NCI-H1048 (cell line): Measurements from ENCODE around the gene ZFYVE1.
"Not testable (repeated sequence)": the region's sequence is repeated elsewhere in the genome, so short reads cannot be mapped to it uniquely, and the experiment has no call there.

Experiments
- DNase-seq: peaks from one replicate; lab custom pipeline; 2025; lab: John Stamatoyannopoulos, UW

The ZFYVE1 gene

GRCh38 chr14:73026845-73027542 lies at the start of gene ZFYVE1:
ZFYVE1 (minus strand) TSS chr14:73027106; CDS start chr14:73024508, 2,598 bp downstream.
- DNase-seq: peak; percentile 94

- no peak for DNase-seq
Observed at GRCh38 chr14:73069585-73069984, 42.7 kb upstream of the ZFYVE1 start.

GRCh38 chr14:73058922-73059673 lies 32.2 kb upstream of the ZFYVE1 start:
- no peak for DNase-seq

- peak; percentile 89 for DNase-seq
Observed at GRCh38 chr14:73058224-73058921, 31.5 kb upstream of the ZFYVE1 start, which contains the start of gene RBM25. RBM25 (plus strand) TSS chr14:73058534; CDS start chr14:73071642, 13,108 bp downstream.

- DNase-seq: no peak
Observed at GRCh38 chr14:73057944-73058223, 31.0 kb upstream of the ZFYVE1 start.

GRCh38 chr14:73055251-73055650 lies 28.3 kb upstream of the ZFYVE1 start:
- no peak for DNase-seq

GRCh38 chr14:73049428-73049827 lies 22.5 kb upstream of the ZFYVE1 start:
- DNase-seq: no peak

- DNase-seq: no peak
Observed at GRCh38 chr14:73047808-73048207, 20.9 kb upstream of the ZFYVE1 start.

- not testable (repeated sequence) for DNase-seq
Observed at GRCh38 chr14:73036706-73037450, 10.0 kb upstream of the ZFYVE1 start.

- no peak for DNase-seq
Observed at GRCh38 chr14:73027984-73028383, 1.1 kb upstream of the ZFYVE1 start.

- no peak for DNase-seq
Observed at GRCh38 chr14:73027546-73027945, 640 bp upstream of the ZFYVE1 start.

GRCh38 chr14:73026243-73026844 lies 562 bp downstream of the ZFYVE1 start:
- DNase-seq: no peak

- DNase-seq: no peak
Observed at GRCh38 chr14:73025544-73025943, 1.4 kb downstream of the ZFYVE1 start.

GRCh38 chr14:73022051-73022450 lies 4.9 kb downstream of the ZFYVE1 start:
- no peak for DNase-seq

GRCh38 chr14:73016011-73016410 lies 10.9 kb downstream of the ZFYVE1 start:
- DNase-seq: not testable (repeated sequence)

GRCh38 chr14:73015552-73015951 lies 11.4 kb downstream of the ZFYVE1 start:
- DNase-seq: not testable (repeated sequence)

GRCh38 chr14:73014105-73014504 lies 12.8 kb downstream of the ZFYVE1 start:
- DNase-seq: no peak

- not testable (repeated sequence) for DNase-seq
Observed at GRCh38 chr14:73011189-73011588, 15.7 kb downstream of the ZFYVE1 start.

GRCh38 chr14:73008501-73008900 lies 18.4 kb downstream of the ZFYVE1 start:
- no peak for DNase-seq

GRCh38 chr14:73007835-73008234 lies 19.1 kb downstream of the ZFYVE1 start:
- no peak for DNase-seq

GRCh38 chr14:73004641-73005040 lies 22.3 kb downstream of the ZFYVE1 start:
- DNase-seq: not testable (repeated sequence)

GRCh38 chr14:73003681-73004080 lies 23.2 kb downstream of the ZFYVE1 start:
- no peak for DNase-seq
